Measurements from ENCODE around the gene TBC1D2B.

The TBC1D2B gene

DNA sequence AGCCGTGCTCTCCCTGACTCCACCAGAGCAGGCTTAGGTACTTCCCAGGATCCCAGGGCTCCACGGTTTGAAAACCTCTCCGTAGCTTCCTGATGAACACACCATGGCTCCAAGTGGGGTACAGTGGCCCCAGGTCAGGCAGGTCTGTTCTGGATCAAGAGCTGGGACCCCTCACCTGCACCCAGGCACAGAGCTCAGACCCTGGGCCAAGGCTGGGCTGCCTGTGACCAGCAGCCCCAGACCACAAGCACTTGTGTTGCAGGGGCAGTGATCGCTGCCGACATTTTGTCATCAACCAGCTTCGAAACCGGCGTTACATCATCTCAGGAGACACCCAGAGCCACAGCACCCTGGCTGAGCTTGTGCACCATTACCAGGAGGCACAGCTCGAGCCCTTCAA is 20.2 kb upstream of the TBC1D2B start:
- no peak for DNase-seq (ENCODE audit: low read depth in 2 of 2)

DNA sequence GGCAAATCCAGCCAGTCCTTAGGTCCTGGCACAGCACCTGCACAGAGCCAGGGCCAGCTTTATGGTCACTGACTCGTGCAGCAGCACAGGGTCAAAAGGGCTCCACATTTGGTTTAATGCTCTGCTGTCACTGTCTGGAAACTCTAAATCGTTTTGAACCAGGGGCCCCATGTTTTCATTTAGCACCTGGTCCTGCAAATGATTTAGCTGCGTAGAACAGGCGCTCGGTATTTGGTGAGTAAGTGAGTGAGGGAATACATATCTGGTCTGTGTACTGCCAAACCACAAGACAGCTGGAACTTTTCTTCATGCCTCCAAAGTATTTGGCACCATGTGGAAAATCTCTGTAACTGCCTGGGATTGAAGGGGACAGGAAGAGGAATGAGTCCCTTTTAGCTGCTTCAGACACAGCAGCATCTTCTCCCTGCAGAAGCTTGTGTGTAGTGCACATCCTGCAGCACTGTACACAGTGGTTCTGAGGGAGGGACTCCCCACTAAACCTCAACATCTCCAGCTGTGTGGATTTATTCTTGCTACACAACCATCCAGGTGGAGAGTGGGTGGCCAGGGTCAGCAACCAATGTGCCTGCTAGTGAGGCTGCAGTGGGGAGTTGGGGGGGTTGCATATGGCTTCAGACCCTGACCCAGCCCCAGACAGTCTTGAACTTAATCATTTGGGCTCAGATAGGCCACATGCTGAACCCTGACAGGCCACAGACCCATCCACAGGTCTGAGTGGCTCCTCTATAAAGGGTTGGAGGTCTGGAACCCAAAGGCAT is 15.9 kb upstream of the TBC1D2B start:
- no peak for DNase-seq (ENCODE audit: low read depth in 2 of 2)

DNA sequence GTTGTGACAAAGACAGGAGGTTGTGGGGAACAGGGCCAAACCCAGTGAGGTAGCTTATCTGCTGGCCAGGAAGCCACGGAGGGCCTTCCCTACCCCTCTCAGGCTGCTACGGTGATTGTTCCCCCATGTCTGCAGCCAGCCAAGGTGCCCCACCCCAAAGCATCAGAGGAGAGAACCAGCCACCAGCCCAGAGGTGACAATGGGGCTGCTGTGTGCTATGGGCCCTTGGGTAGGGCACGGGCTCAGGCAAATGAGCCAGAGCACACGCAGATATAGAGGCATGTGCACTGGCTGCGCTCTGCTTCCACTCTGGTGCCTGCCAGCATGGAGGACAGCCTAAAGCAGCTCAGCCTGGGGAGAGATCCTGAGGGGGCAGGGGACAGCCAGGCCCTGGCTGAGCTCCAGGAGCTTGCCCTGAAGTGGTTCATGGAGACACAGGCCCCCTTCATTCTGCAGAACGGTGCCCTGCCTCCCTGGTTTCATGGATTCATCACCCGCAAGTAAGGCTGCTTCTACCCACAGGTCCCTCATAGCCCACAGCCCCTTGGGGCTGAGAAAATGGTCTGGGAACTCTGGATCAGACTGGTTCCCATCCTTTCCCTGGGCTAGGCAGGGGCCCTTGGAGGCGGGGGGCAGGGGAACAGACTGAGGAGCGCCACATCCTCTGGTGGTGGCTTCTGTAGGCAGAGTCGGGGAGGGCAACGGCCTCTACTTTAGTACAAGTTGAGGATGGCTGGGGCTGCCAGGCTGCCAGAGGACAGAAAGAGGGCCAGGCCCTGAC is 14.9 kb upstream of the TBC1D2B start, which contains the start of gene SH2D7:
SH2D7 (plus strand) TSS at position 301 of the 781 bp plus-strand sequence; CDS start at position 325, 24 bp downstream.
- DNase-seq (ENCODE audit: low read depth in 2 of 2), result no peak

DNA sequence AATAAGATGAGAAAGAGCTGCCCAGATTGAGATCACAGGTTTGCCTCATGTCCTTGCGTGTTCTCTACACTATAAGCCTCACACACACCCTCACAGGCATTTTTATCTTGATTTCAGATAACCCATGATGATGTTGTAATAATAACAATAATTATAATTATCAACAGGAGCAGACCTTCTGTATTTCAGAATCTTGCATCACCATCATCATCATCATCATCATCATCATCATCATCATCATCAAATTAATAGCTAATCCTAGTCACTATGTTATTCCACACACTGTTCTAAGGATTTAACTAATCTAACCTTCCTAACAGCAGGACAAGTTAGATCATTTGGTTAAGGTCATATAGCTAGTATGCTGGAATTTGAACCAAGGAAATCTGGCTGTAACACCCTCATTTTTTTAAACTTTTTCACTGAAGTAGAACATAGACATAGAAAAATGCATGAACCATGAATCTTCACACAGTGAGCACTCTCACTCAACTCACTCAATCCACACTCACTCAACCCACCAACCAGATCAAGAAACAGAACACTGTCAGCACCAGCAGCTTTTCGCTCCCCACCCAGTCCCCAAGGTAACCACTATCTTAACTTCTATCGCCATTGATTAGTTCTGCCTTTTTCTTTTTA is 13.0 kb upstream of the TBC1D2B start:
- DNase-seq (ENCODE audit: low read depth in 2 of 2), result no peak

DNA sequence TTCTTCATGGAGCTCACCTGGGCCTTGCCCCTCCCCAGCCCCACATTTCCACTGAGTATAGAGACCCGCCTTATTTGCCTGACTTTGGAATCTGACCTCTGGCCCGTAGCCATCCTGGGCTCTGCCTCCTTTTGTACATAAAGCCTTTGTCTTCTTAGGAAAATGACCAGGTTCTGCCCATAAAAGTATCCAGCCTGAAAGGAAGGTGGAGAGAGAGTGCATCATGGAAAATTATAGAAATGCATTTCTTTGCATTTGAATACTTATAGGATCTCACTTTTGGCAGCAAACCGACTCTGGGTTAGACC is 11.2 kb upstream of the TBC1D2B start:
- DNase-seq (ENCODE audit: low read depth in 2 of 2), result no peak

DNA sequence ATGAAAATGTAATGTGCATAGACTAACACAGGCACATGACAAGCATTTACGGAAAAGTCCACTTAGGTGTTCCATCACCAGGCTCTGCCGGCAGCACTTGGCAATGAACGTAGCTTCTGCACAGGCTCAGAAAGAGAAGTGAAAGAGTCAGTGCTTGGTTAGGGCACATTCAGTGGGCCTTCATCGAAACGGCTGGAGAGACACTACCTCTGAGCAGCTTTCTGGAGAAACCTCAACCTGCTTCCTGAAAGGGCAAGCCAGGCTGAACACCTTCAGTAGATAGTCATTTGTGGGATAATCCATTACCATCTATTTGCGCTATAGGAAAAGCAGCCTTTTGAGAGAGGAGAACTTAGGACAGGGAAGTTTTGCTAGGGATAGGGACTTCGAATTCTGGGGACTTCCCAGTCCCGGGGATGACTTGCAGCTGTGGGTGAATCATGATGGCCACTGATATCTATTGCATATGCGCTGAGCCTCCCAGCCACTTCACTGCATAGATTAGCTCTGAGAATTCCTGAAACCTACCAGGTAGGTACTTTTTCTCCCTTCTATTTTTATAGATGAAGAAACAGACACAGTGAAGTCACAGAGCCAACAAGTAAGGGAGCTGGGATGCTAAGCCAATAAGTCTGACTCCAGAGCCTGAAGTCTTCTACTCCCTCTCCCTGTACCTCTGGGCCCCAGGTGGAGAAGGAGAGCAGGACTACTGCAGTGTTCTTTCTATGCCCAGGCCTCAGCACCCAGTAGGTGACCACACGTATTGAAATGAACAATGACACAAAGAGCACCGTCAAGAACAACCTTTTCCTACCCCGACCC is 10.7 kb upstream of the TBC1D2B start:
- DNase-seq (ENCODE audit: low read depth in 2 of 2), result no peak

DNA sequence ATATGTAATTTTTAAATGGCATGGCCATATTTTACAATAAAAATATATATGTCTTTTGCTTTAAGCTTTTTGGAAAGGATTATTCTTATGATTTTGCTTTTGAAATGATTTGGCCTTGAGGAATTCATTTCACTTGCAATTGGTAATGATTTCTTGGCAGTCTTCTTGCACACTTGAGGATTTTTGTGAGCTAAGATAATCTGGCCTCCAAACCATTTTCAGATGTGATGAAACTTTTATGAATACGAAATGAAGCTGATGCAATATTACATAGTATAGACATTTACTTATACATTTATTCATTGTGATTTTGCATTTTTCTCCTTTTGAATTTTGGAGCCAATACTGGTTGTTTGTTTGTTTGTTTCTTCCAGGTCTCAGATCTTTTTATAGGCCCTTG is 8.4 kb upstream of the TBC1D2B start:
- DNase-seq (ENCODE audit: low read depth in 2 of 2), result no peak

DNA sequence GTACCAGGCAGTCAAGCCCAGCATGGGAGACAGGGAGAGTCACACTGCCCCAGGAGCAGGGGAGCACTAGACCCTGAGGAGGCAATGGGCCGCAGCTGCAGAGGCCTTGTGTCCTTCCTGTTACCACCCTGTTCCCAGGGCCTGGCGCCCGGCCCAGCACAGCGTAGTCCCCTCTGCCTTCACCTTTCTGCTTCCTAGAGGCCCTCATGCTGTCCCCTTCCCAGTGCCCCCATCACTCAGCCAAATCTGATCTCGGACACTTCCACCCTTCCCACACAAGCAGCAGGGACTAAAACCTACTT is 6.9 kb upstream of the TBC1D2B start:
- DNase-seq (ENCODE audit: low read depth in 2 of 2), result no peak

DNA sequence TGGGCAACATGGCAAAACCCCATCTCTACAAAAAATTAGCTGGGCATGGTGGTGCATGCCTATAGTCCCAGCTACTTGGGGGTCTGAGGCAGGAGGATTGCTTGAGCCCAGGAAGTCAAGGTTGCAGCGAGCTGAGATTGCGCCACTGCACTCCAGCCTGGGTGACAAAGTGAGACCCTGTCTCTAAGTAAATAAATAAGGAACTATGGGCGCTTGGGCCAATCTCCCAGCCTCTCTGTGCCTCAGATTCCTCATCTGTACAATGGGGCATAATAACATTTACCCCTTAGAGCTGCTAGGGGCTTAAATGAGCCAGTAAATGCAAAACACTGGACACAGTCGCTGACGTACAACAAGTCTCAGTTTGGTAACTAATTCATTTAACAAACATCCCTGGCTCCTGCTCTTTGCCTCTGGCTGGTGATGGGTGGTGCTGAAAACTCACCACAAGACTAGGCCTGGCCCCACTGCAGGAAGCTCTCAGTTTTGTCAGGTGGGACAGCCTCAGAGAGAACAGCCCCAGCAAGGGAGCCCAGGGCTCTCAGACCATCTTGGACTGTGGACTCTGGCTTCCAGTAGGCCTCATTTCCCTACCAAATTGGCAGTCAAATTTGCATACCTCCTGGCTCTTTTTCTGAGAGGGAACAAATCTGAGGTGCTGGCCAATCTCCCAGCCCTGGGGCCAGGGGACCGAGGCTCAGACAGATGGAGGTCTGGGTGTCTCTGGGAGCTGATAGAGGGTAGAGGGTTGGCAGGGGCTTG is 6.4 kb upstream of the TBC1D2B start:
- DNase-seq (ENCODE audit: low read depth in 2 of 2), result no peak

DNA sequence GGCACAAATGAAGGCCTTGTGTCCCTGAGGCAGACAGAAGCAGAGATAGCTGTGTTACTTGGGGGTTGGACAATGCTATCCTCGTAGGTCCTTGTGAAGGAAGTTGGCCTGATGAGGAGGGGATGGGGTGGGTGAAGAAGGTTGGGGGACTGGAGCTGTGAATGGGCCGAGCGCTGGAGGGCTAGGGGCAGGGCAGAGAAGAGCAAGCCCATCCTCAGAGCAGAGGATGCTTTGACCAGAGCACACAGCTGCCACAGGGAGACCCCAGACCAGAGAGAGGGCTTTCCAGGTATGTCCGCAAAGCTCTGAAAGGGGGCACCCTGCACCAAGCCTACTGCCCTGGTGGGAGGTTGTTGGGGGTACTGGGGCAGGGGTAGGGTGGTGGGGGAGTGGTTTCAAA is 5.7 kb upstream of the TBC1D2B start:
- DNase-seq (ENCODE audit: low read depth in 2 of 2), result no peak

DNA sequence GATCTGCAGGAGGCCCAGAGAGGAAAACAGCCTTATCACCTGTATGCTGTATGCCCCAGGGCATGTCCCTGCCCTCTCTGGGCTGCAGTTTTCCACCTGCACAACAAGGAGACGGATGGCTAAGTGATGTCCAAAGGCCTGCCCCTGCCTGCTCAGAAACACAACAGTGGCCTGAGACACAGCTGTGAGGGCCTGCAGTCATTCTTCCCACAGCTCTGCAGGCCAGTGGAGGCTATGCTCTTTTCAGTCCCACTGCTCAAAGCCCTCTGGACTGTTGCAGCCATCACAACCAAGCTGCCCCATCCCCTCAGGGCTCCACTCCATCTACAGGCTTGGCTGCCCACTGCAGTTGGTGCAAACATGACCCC is 5.2 kb upstream of the TBC1D2B start:
- DNase-seq (ENCODE audit: low read depth in 2 of 2), result no peak

DNA sequence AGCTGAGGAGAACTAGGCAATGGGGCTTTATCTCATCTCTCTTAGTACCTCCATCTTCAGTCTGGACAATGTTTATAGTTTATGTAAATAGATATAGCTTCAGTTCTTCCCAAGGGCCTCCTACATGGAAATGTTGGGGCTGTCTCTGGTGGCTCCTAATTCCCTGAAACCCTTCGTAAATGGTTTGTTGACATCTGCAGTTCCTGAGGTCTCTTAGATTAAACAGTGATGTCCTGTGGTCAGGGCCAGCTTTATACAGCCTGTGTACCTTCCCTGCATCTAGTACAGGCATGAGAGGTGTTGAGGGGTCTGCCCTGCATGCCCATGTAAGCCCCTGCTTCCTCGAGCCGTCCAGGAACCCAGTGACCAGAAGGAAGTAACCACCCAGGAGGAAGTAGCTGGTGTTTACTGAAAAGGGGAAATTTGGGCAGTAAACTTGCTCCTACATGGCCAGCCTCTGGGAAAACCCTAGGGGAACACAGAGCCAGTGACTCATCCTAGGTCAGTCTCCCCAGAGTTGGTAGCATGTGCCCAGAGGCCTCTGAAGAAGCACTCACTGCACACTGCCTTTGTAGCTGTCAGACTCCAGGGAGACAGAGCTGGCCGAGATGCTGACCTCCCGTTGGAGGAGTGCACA is 4.7 kb upstream of the TBC1D2B start:
- no peak for DNase-seq (ENCODE audit: low read depth in 2 of 2)

DNA sequence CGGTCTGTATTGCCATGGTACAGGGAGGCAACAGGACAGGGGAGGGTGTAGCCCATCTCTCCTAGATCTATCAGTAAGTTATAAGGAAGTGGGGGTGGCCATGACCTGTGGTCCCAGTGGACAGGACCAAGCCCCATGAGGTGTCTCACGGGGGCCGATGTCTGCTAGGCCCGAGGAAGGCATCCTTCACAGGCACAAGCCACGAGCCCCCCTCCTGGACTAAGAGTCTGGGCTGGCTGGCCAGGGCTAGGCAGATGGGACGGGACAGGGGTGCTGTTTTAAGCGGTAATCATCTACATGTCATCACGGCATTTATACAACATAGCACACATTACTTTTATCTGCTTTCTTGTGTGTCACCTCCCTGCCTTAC is 2.6 kb upstream of the TBC1D2B start:
- no peak for DNase-seq (ENCODE audit: low read depth in 2 of 2)

DNA sequence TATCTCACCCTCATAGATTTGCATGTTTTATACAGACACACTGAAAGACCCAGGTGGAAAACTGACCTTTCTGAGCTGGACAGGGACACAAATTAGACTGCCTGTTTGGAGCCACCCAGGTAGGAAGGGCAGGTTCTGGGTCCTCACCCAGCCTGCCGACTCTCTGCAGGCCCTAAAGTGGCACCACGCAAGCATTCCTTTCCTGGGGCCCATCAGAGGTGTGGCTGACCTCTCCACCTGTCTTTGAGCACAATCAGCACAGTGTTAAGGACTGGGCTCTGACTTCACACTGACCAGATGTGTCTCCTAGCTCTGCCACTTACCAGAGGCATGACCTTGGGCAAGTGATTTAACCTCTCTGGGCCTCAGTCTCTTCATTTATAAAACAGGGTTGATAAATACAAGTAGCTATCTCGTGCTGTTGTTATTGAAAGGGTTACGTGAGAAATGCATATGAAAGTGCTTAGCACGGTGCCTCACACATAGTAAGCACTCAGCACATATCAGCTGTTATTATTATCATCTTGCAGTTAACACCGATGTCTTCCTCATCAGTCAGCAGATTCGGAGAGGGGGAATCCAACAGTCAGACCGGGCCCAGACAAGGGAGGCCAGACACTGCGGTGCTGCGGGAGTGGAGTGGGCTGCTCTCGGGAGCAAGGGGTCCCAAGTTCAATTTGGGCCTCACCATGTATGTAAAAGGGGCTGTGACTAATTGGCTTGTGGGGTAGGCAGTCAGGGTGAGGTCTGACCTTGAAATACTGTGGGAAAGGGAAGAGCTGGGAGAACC is 2.0 kb upstream of the TBC1D2B start:
- no peak for DNase-seq (ENCODE audit: low read depth in 2 of 2)

DNA sequence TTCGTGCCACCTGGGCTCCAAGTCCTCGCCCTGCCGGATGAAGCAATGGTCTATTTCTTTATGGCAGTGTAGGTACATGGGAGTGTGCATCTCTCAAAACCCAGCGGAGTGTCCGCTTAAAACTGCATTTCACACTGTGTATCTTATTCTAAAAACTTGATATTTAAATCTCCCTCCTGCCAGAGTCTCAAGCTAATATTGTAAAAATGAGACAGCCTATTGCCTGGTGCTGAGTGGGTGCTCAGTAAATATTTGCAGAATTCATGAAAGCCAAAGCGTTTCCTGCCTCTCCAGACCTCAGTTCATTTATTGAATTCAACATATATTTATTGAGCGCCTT is 330 bp upstream of the TBC1D2B start:
- DNase-seq (ENCODE audit: low read depth in 2 of 2), result no peak

DNA sequence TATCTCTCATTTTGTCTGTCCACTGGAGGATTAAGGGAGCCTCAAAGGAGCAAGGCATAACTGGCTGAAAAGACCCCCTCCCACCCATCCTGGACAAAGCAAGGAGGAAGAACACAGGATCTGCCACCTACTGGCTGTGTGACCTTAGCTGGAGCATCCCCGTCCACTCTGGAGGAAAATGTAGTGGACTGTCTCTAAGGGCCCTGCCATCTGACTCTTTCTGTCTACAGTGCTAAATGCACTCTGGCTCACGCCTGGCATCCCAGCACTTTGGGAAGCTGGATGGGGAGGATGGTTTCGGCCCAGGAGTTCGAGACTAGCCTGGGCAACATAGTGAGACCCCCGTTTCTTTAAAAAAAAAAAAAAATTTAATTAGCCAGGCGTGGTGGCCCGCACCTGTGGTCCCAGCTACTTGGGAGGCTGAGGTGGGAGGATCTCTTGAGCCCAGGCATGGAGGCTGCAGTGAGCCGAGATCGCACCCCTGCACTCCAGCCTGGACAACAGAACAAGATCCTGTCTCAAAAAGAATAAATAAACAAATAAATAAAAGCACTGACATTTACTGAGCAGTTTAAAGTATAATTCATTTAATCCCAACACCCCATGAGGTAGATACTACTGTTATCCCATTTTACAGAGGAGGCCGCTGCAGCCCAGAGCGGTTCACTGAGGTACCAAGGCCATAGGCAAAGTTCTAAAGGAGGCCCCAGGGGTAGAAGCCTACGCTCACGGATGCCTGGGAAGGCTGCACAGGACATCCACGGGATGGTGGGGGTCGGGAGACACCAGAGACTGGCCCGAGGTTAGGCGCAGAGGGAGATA is 1.1 kb downstream of the TBC1D2B start:
- DNase-seq (ENCODE audit: low read depth in 2 of 2), result no peak

DNA sequence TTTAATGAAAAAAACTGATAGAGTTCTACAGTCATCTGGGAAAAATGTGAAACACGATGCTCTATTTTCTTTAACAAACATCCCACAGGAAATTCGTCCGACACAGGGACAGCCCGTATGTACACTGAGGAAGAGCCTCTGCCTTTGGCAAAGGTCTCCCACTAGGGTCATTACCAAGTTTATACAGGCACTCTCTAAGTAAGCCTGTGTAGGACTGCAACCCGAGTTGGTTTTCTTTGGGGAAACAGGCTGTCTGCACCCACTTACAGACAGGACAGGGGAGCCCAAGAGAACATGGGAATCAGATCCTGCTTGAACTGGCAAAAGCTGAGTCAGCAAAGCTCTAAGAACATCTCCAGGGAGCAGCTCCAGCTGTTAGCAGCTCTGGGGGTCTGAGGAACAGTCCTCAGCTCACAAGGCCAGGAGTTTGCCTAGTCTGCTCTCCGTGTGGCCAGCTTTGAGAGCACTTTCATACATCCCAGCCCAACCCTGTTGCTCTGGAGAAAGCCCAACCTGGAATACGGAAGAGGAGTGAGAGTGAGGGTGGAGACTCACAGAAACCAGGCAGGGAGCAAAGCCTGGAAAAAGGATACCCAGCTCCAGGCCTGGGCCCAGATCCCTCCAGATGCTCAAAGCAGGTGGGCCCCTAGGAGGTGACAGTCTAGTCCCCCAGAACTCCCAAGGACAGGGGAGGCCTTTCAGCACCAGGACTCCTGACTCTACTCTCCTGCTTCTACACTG is 1.9 kb downstream of the TBC1D2B start:
- DNase-seq (ENCODE audit: low read depth in 2 of 2), result no peak

DNA sequence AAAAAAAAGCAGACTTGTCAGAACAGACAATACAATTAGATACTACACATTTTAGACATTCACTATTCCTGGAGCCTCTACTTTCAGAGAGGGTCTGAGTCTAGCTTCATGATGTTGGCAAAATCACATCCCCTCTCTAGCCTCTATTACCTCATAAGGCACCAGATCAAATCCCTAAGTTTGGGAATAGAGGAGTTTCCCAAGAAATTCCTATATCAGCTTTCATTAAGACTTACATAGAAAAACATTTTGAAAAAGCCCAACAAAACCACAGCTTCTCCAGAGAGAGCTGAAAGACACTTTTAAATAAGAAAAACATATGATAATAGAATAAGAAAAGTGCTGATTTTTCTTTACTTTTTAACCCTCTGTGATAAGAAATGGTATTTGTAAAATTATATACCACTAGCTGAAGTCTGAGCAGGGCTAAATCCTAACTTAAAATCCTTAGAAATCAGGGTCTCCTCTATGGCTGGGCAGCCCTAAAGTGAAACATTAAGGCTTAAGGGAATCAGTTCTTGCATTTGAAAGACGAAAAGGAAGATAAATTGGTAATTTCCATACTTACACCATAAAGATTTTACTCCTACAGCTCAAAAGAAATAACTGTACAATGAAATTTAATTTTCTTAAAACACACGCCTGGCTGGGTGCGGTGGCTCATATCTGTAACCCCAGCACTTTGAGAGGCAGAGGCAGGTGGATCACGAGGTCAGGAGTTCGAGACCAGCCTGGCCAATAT is 4.3 kb downstream of the TBC1D2B start:
- no peak for DNase-seq (ENCODE audit: low read depth in 2 of 2)

Measured in stimulated activated CD8-positive, alpha-beta memory T cell treated with anti-CD3 and anti-CD28 coated beads, Interleukin-2, amount 100 ng/mL, for 48 hours (primary cell).